Measurements from ENCODE around the gene REXO1. TPM values are rescaled to one million over a fixed set of nuclear protein-coding genes. Genes with fewer than 3 reads are reported as not detected.
A peak's percentile ranks its signal among the peaks of the same experiment; 100 is the strongest.
"Not testable (repeated sequence)": the region's sequence is repeated elsewhere in the genome, so short reads cannot be mapped to it uniquely, and the experiment has no call there.

Gene REXO1
- total RNA-seq, 8 experiments from 2014 or later: 6.3 to 20.9 (median 11.1) TPM

GRCh38 chr19:1882786-1883692 lies 34.8 kb upstream of the REXO1 start:
- Histone ChIP-seq H3K27ac (no peak overlapping the region), H3K4me1 (replicated peaks in 1 of 2) (peaks cover 32 to 35% of the 10 kb centered on the region in 2 donors), H3K4me3 (peak overlapping the region in 2 of 5 donors; percentile 71 to 97)
- ATAC-seq (replicated peaks in 6 of 8): no peak
- 73 to 100% (median 98%) methylated on average over 1 to 6 of the region's 25 CpGs; no CpG with 5 or more reads in 4 of the 10 experiments for WGBS, 10 experiments
- in situ Hi-C loops (cut with MboI; ENCODE audit: low pct_unique_long_range_greater_than_20kb in 2 of 9, low sequenced_read_pairs in 9 of 9, unreplicated experiment in 9 of 9): no loop called here

- WGBS, 10 experiments: 35 to 70% (median 51%) methylated on average over 1 to 7 of the region's 31 CpGs; no CpG with 5 or more reads in 5 of the 10 experiments
- in situ Hi-C loops (cut with MboI; ENCODE audit: low pct_unique_long_range_greater_than_20kb in 2 of 9, low sequenced_read_pairs in 9 of 9, unreplicated experiment in 9 of 9): no loop called here
- no peak overlapping the region for H3K27ac ChIP-seq
- H3K4me1 ChIP-seq (replicated peaks in 1 of 2): peaks cover 29 to 31% of the 10 kb centered on the region in 2 donors
- H3K4me3 ChIP-seq: no peak overlapping the region
- peak in 1 of 8 experiments; percentile 1 for ATAC-seq (replicated peaks in 6 of 8)
Observed at GRCh38 chr19:1882089-1882785, 34.0 kb upstream of the REXO1 start.

GRCh38 chr19:1881393-1882088 lies 33.3 kb upstream of the REXO1 start:
- in situ Hi-C loops (cut with MboI; ENCODE audit: low pct_unique_long_range_greater_than_20kb in 2 of 9, low sequenced_read_pairs in 9 of 9, unreplicated experiment in 9 of 9); H3K4me3 ChIP-seq; H3K27ac ChIP-seq: not testable (repeated sequence)
- ATAC-seq (replicated peaks in 6 of 8): peak in 1 of 8 experiments; percentile 3
- peaks cover 29 to 34% of the 10 kb centered on the region in 2 donors for H3K4me1 ChIP-seq (replicated peaks in 1 of 2)
- WGBS, 10 experiments: no CpG with 5 or more reads among the region's 44 CpGs

- H3K4me3 ChIP-seq: no peak overlapping the region
- H3K27ac ChIP-seq: no peak overlapping the region
- ATAC-seq (replicated peaks in 6 of 8): no peak
- H3K4me1 ChIP-seq (replicated peaks in 1 of 2): peaks cover 30 to 34% of the 10 kb centered on the region in 2 donors
- in situ Hi-C loops (cut with MboI; ENCODE audit: low pct_unique_long_range_greater_than_20kb in 2 of 9, low sequenced_read_pairs in 9 of 9, unreplicated experiment in 9 of 9): no loop called here
- WGBS, 10 experiments: 92% methylated on average over 4 to 5 of the region's 35 CpGs; no CpG with 5 or more reads in 8 of the 10 experiments
Observed at GRCh38 chr19:1880611-1881392, 32.5 kb upstream of the REXO1 start.

- H3K4me1 ChIP-seq (replicated peaks in 1 of 2): peaks cover 30 to 34% of the 10 kb centered on the region in 2 donors
- H3K4me3 ChIP-seq; ATAC-seq (replicated peaks in 6 of 8); H3K27ac ChIP-seq; in situ Hi-C loops (cut with MboI; ENCODE audit: low pct_unique_long_range_greater_than_20kb in 2 of 9, low sequenced_read_pairs in 9 of 9, unreplicated experiment in 9 of 9): not testable (repeated sequence)
- WGBS, 10 experiments: 60 to 87% methylated on average over 1 to 6 of the region's 17 CpGs; no CpG with 5 or more reads in 8 of the 10 experiments
Observed at GRCh38 chr19:1879982-1880381, 31.7 kb upstream of the REXO1 start.

GRCh38 chr19:1878583-1878982 lies 30.3 kb upstream of the REXO1 start:
- in situ Hi-C loops (cut with MboI; ENCODE audit: low pct_unique_long_range_greater_than_20kb in 2 of 9, low sequenced_read_pairs in 9 of 9, unreplicated experiment in 9 of 9); H3K4me3 ChIP-seq; ATAC-seq (replicated peaks in 6 of 8); H3K27ac ChIP-seq: not testable (repeated sequence)
- H3K4me1 ChIP-seq (replicated peaks in 1 of 2): peaks cover 27 to 34% of the 10 kb centered on the region in 2 donors
- no CpG with 5 or more reads among the region's 8 CpGs for WGBS, 10 experiments

- H3K4me3 ChIP-seq: peak overlapping the region in 3 of 5 donors; percentile 90 to 98 (median 94)
- peaks cover 17 to 23% of the 10 kb centered on the region in 2 donors for H3K4me1 ChIP-seq (replicated peaks in 1 of 2)
- H3K27ac ChIP-seq; in situ Hi-C loops (cut with MboI; ENCODE audit: low pct_unique_long_range_greater_than_20kb in 2 of 9, low sequenced_read_pairs in 9 of 9, unreplicated experiment in 9 of 9): not testable (repeated sequence)
- peak in 2 of 8 experiments; percentile 12 to 16 for ATAC-seq (replicated peaks in 6 of 8)
- WGBS, 10 experiments: no CpG with 5 or more reads among the region's 47 CpGs
Observed at GRCh38 chr19:1877280-1877660, 29.0 kb upstream of the REXO1 start.

- ATAC-seq (replicated peaks in 6 of 8): peak; percentile 5 to 64 (median 54)
- Histone ChIP-seq H3K4me3 (peak overlapping the region; percentile 79 to 98 (median 90)), H3K4me1 (replicated peaks in 1 of 2) (peaks cover 12 to 18% of the 10 kb centered on the region in 2 donors), H3K27ac (peak overlapping the region; percentile 83 to 96)
- 0 to 10% methylated on average over 2 of the region's 53 CpGs; no CpG with 5 or more reads in 8 of the 10 experiments for WGBS, 10 experiments
- in situ Hi-C loops (cut with MboI; ENCODE audit: low pct_unique_long_range_greater_than_20kb in 2 of 9, low sequenced_read_pairs in 9 of 9, unreplicated experiment in 9 of 9): not testable (repeated sequence)
Observed at GRCh38 chr19:1876496-1877279, 28.4 kb upstream of the REXO1 start.

- 0 to 3% (median 0%) methylated on average over 1 to 19 of the region's 87 CpGs; no CpG with 5 or more reads in 5 of the 10 experiments for WGBS, 10 experiments
- ATAC-seq (replicated peaks in 6 of 8): peak; percentile 84 to 95 (median 90)
- Histone ChIP-seq H3K4me1 (replicated peaks in 1 of 2) (peaks cover 12 to 18% of the 10 kb centered on the region in 2 donors), H3K27ac (peak overlapping the region; percentile 83 to 96), H3K4me3 (peak overlapping the region; percentile 79 to 98 (median 90))
- in situ Hi-C loops (cut with MboI; ENCODE audit: low pct_unique_long_range_greater_than_20kb in 2 of 9, low sequenced_read_pairs in 9 of 9, unreplicated experiment in 9 of 9): no loop called here
Observed at GRCh38 chr19:1875646-1876495, 27.6 kb upstream of the REXO1 start.

GRCh38 chr19:1875265-1875645 lies 27.0 kb upstream of the REXO1 start:
- in situ Hi-C loops (cut with MboI; ENCODE audit: low pct_unique_long_range_greater_than_20kb in 2 of 9, low sequenced_read_pairs in 9 of 9, unreplicated experiment in 9 of 9); ATAC-seq (replicated peaks in 6 of 8): not testable (repeated sequence)
- H3K4me1 ChIP-seq (replicated peaks in 1 of 2): peaks cover 12 to 18% of the 10 kb centered on the region in 2 donors
- H3K4me3 ChIP-seq: peak overlapping the region; percentile 79 to 98 (median 90)
- WGBS, 10 experiments: 0 to 22% (median 0%) methylated on average over 2 to 9 of the region's 11 CpGs; no CpG with 5 or more reads in 3 of the 10 experiments
- H3K27ac ChIP-seq: peak overlapping the region; percentile 83 to 96

Measured in motor neuron (in vitro differentiated cells).